Esophagus mucosa (tissue), 1 donor: Measurements from ENCODE around the gene AICDA. TPM values are rescaled to one million over a fixed set of nuclear protein-coding genes. Genes with fewer than 3 reads are reported as not detected.
"Not testable (repeated sequence)": the region's sequence is repeated elsewhere in the genome, so short reads cannot be mapped to it uniquely, and the experiment has no call there.

Source experiments
- ATAC-seq: fragments of 200-7000 bp; cut with Tn5 transposase; one replicate; pipeline ENCODE4 v1.9.1; 2020
- total RNA-seq: library from RNA; stranded (reverse); gene quantifications from one replicate; pipeline ENCODE4 v1.2.4, GENCODE V29; 2023
- donor health status: DM: yes; HTN: yes; CAD: no.

Gene AICDA
- total RNA-seq, 1 donor from 2014 or later, result not detected

- no peak for ATAC-seq
Observed at GRCh38 chr12:8609061-8609570, 3.5 kb downstream of the AICDA start.

GRCh38 chr12:8606890-8607289 lies 5.8 kb downstream of the AICDA start:
- ATAC-seq, result no peak

- ATAC-seq, result no peak
Observed at GRCh38 chr12:8605057-8605456, 7.6 kb downstream of the AICDA start.

- no peak for ATAC-seq
Observed at GRCh38 chr12:8603856-8604255, 8.8 kb downstream of the AICDA start.

- no peak for ATAC-seq
Observed at GRCh38 chr12:8603286-8603685, 9.4 kb downstream of the AICDA start.

GRCh38 chr12:8596561-8596960 lies 16.1 kb downstream of the AICDA start:
- no peak for ATAC-seq

GRCh38 chr12:8594072-8594471 lies 18.6 kb downstream of the AICDA start:
- ATAC-seq, result no peak

GRCh38 chr12:8593246-8593645 lies 19.4 kb downstream of the AICDA start:
- no peak for ATAC-seq

GRCh38 chr12:8590842-8591545 lies 21.7 kb downstream of the AICDA start:
- no peak for ATAC-seq

GRCh38 chr12:8589679-8590078 lies 23.0 kb downstream of the AICDA start:
- ATAC-seq, result no peak

- ATAC-seq, result not testable (repeated sequence)
Observed at GRCh38 chr12:8584478-8584877, 28.2 kb downstream of the AICDA start.

- ATAC-seq, result no peak
Observed at GRCh38 chr12:8584004-8584403, 28.7 kb downstream of the AICDA start.

GRCh38 chr12:8581098-8581784 lies 31.4 kb downstream of the AICDA start:
- no peak for ATAC-seq

- no peak for ATAC-seq
Observed at GRCh38 chr12:8577879-8578278, 34.8 kb downstream of the AICDA start.

GRCh38 chr12:8572507-8572906 lies 40.2 kb downstream of the AICDA start:
- no peak for ATAC-seq

- no peak for ATAC-seq
Observed at GRCh38 chr12:8566525-8566924, 46.1 kb downstream of the AICDA start.

- ATAC-seq, result not testable (repeated sequence)
Observed at GRCh38 chr12:8566052-8566451, 46.6 kb downstream of the AICDA start.

- ATAC-seq, result no peak
Observed at GRCh38 chr12:8564656-8565055, 48.0 kb downstream of the AICDA start.

GRCh38 chr12:8563356-8563755 lies 49.3 kb downstream of the AICDA start:
- no peak for ATAC-seq

- no peak for ATAC-seq
Observed at GRCh38 chr12:8562310-8562709, 50.3 kb downstream of the AICDA start.

GRCh38 chr12:8561011-8561410 lies 51.6 kb downstream of the AICDA start:
- ATAC-seq, result no peak

- no peak for ATAC-seq
Observed at GRCh38 chr12:8559676-8560075, 53.0 kb downstream of the AICDA start.

GRCh38 chr12:8556531-8557097 lies 56.0 kb downstream of the AICDA start:
- no peak for ATAC-seq
